ENCODE measurements around the gene GTPBP8.

DNA sequence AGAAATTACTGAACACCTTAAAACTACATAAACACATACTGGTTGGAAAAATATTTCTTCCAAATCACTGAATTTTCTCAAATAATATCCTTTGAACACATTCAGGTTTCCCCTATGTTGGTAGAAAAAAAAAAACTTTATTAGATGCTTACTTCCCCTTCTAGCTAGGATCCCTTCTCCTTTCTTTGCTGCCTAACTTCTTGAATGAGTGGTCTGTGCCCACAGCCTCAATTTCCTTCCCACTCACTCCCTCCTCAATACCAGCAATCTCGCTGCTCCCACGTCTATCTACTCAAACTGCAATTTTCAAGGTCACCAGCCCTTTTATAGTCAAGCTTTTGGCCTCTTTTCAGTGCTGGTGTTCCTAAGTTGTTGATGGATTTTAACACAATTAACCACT, 24.2 kb upstream of the GTPBP8 start:
- TF ChIP-seq, protein P1, sequence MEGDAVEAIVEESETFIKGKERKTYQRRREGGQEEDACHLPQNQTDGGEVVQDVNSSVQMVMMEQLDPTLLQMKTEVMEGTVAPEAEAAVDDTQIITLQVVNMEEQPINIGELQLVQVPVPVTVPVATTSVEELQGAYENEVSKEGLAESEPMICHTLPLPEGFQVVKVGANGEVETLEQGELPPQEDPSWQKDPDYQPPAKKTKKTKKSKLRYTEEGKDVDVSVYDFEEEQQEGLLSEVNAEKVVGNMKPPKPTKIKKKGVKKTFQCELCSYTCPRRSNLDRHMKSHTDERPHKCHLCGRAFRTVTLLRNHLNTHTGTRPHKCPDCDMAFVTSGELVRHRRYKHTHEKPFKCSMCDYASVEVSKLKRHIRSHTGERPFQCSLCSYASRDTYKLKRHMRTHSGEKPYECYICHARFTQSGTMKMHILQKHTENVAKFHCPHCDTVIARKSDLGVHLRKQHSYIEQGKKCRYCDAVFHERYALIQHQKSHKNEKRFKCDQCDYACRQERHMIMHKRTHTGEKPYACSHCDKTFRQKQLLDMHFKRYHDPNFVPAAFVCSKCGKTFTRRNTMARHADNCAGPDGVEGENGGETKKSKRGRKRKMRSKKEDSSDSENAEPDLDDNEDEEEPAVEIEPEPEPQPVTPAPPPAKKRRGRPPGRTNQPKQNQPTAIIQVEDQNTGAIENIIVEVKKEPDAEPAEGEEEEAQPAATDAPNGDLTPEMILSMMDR (IDR thresholded peaks at IDR 0.05; ENCODE audit: low read depth, low read length): no peak
- no peak for TF ChIP-seq EZH2phosphoT487 (IDR thresholded peaks at IDR 0.05; ENCODE audit: low read depth)

Data from OCI-LY3 (cell line).